Measurements from ENCODE around the gene CADM1. TPM values are rescaled to one million over a fixed set of nuclear protein-coding genes. Genes with fewer than 3 reads are reported as not detected.
"Not testable (repeated sequence)": the region's sequence is repeated elsewhere in the genome, so short reads cannot be mapped to it uniquely, and the experiment has no call there.

Gene CADM1
- total and polyA plus RNA-seq, 11 donors: 11.4 to 80.2 (median 40.6) TPM

GRCh38 chr11:115480611-115481010, 23.6 kb downstream of the CADM1 start:
- no peaks in the 10 kb centered on the region for H3K9me3 ChIP-seq
- H3K4me1 ChIP-seq: no peaks in the 10 kb centered on the region
- no peak overlapping the region for H3K27ac ChIP-seq
- WGBS, 4 donors: 45 to 86% (median 60%) methylated on average over 1 of the region's 1 CpG
- H3K36me3 ChIP-seq: no peaks in the 10 kb centered on the region
- intact Hi-C loops (cut with DNase I): no loop called here
- H3K4me3 ChIP-seq: no peak overlapping the region
- DNase-seq: no peak
- no peak for ATAC-seq
- TF ChIP-seq POLR2A (IDR thresholded peaks at IDR 0.05) (no peak), CTCF (IDR thresholded peaks at IDR 0.05) (no peak)
- no peaks in the 10 kb centered on the region for H3K27me3 ChIP-seq

GRCh38 chr11:115477410-115477809, 26.8 kb downstream of the CADM1 start:
- Histone ChIP-seq H3K4me1 (no peaks in the 10 kb centered on the region), H3K27me3 (no peaks in the 10 kb centered on the region), H3K9me3 (no peaks in the 10 kb centered on the region), H3K36me3 (no peaks in the 10 kb centered on the region), H3K4me3 (no peak overlapping the region), H3K27ac (no peak overlapping the region)
- no peak for ATAC-seq
- WGBS, 4 donors: 34 to 53% (median 40%) methylated on average over 1 of the region's 1 CpG
- no peak for DNase-seq
- intact Hi-C loops (cut with DNase I): no loop called here
- TF ChIP-seq CTCF (IDR thresholded peaks at IDR 0.05) (no peak), POLR2A (IDR thresholded peaks at IDR 0.05) (no peak)

- no peak for TF ChIP-seq POLR2A (IDR thresholded peaks at IDR 0.05)
- TF ChIP-seq CTCF (IDR thresholded peaks at IDR 0.05): no peak
Measured at GRCh38 chr11:115476463-115477286, 27.5 kb downstream of the CADM1 start.

GRCh38 chr11:115475564-115475963, 28.7 kb downstream of the CADM1 start:
- H3K36me3 ChIP-seq: no peaks in the 10 kb centered on the region
- no peaks in the 10 kb centered on the region for H3K9me3 ChIP-seq
- ATAC-seq: no peak
- WGBS, 4 donors: 93 to 97% (median 95%) methylated on average over 4 of the region's 4 CpGs
- H3K27me3 ChIP-seq: no peaks in the 10 kb centered on the region
- DNase-seq: no peak
- no peak overlapping the region for H3K4me3 ChIP-seq
- no peak overlapping the region for H3K27ac ChIP-seq
- TF ChIP-seq CTCF (IDR thresholded peaks at IDR 0.05) (no peak), POLR2A (IDR thresholded peaks at IDR 0.05) (no peak)
- H3K4me1 ChIP-seq: peaks cover 0 to 3% (median 0%) of the 10 kb centered on the region in 12 donors
- intact Hi-C loops (cut with DNase I): no loop called here

More at GRCh38 chr11:115476463-115477286, 27.5 kb downstream of the CADM1 start:
- Histone ChIP-seq H3K27ac (no peak overlapping the region), H3K4me1 (no peaks in the 10 kb centered on the region), H3K36me3 (no peaks in the 10 kb centered on the region), H3K27me3 (no peaks in the 10 kb centered on the region), H3K9me3 (no peaks in the 10 kb centered on the region), H3K4me3 (no peak overlapping the region)
- WGBS, 4 donors: 24 to 41% (median 32%) methylated on average over 7 of the region's 7 CpGs
- DNase-seq: no peak
- ATAC-seq: no peak
- intact Hi-C loops (cut with DNase I): no loop called here

GRCh38 chr11:115474306-115474705, 29.9 kb downstream of the CADM1 start:
- intact Hi-C loops (cut with DNase I); H3K4me1 ChIP-seq; H3K27me3 ChIP-seq; H3K27ac ChIP-seq; ATAC-seq; H3K4me3 ChIP-seq; H3K9me3 ChIP-seq; H3K36me3 ChIP-seq; DNase-seq: not testable (repeated sequence)
- WGBS, 4 donors: 88 to 99% (median 96%) methylated on average over 3 of the region's 3 CpGs

All from heart left ventricle (tissue), 16 donors.